ENCODE data around the gene ALG14.

The ALG14 gene

GRCh38 chr1:95117207-95118066 is 44.7 kb upstream of the ALG14 start, which contains the start of gene TLCD4 (continued):
- TF ChIP-seq ZFP69B (tag by site-specific recombination; IDR thresholded peaks at IDR 0.05) (peak; percentile 88), ZNF561 (tag by site-specific recombination; IDR thresholded peaks at IDR 0.05; ENCODE audit: borderline replicate concordance) (peak; percentile 47; the same call in 1 of the 2 replicates), OSR2 (tag by site-specific recombination; IDR thresholded peaks at IDR 0.05) (peak; percentile 62), ZNF335 (tag by site-specific recombination; conservative IDR thresholded peaks at IDR 0.05) (peak; percentile 73), ZNF391 (tag by site-specific recombination; IDR thresholded peaks at IDR 0.05; ENCODE audit: borderline replicate concordance, low read depth) (0 out of 2 replicates have a peak, but pooled peaks have one; percentile 2), ZBTB17 (tag by site-specific recombination; IDR thresholded peaks at IDR 0.05) (0 out of 2 replicates have a peak, but pooled peaks have one; percentile 2), ZNF114 (tag by site-specific recombination; IDR thresholded peaks at IDR 0.05) (no peak), ZNF692 (tag by site-specific recombination; IDR thresholded peaks at IDR 0.05) (peak; percentile 97), ZNF473 (tag by site-specific recombination; IDR thresholded peaks at IDR 0.05) (no peak), PBX3 (CRISPR knock-in tag; IDR thresholded peaks at IDR 0.05) (0 out of 2 replicates have a peak, but pooled peaks have one; percentile 21), ZNF664 (tag by site-specific recombination; IDR thresholded peaks at IDR 0.05) (no peak), KLF9 (tag by site-specific recombination; IDR thresholded peaks at IDR 0.05; ENCODE audit: low read depth) (peak; percentile 88; the same call in 1 of the 2 replicates), ZNF37A (tag by site-specific recombination; IDR thresholded peaks at IDR 0.05) (no peak), ZSCAN30 (tag by site-specific recombination; IDR thresholded peaks at IDR 0.05) (peak; percentile 74), FEZF1 (tag by site-specific recombination; IDR thresholded peaks at IDR 0.05) (no peak)
- TF ChIP-seq, protein P1, sequence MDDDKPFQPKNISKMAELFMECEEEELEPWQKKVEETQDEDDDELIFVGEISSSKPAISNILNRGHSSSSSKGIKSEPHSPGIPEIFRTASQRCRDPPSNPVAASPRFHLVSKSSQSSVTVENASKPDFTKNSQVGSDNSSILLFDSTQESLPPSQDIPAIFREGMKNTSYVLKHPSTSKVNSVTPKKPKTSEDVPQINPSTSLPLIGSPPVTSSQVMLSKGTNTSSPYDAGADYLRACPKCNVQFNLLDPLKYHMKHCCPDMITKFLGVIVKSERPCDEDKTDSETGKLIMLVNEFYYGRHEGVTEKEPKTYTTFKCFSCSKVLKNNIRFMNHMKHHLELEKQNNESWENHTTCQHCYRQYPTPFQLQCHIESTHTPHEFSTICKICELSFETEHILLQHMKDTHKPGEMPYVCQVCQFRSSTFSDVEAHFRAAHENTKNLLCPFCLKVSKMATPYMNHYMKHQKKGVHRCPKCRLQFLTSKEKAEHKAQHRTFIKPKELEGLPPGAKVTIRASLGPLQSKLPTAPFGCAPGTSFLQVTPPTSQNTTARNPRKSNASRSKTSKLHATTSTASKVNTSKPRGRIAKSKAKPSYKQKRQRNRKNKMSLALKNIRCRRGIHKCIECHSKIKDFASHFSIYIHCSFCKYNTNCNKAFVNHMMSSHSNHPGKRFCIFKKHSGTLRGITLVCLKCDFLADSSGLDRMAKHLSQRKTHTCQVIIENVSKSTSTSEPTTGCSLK (tag by site-specific recombination; IDR thresholded peaks at IDR 0.05) = no peak
- TF ChIP-seq, protein P2, sequence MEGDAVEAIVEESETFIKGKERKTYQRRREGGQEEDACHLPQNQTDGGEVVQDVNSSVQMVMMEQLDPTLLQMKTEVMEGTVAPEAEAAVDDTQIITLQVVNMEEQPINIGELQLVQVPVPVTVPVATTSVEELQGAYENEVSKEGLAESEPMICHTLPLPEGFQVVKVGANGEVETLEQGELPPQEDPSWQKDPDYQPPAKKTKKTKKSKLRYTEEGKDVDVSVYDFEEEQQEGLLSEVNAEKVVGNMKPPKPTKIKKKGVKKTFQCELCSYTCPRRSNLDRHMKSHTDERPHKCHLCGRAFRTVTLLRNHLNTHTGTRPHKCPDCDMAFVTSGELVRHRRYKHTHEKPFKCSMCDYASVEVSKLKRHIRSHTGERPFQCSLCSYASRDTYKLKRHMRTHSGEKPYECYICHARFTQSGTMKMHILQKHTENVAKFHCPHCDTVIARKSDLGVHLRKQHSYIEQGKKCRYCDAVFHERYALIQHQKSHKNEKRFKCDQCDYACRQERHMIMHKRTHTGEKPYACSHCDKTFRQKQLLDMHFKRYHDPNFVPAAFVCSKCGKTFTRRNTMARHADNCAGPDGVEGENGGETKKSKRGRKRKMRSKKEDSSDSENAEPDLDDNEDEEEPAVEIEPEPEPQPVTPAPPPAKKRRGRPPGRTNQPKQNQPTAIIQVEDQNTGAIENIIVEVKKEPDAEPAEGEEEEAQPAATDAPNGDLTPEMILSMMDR (tag by site-specific recombination; IDR thresholded peaks at IDR 0.05) = no peak

GRCh38 chr1:95116580-95117206 is 43.9 kb upstream of the ALG14 start:
- ChIA-PET CTCF (interaction anchor here (0.6 to 3.5 kb wide), 16 partner anchors 11 to 171 kb away, joined by 3 to 29 read pairs (median 4); partner anchors contain the start of genes ALG14 and RWDD3), POLR2A (interaction anchor here (0.7 to 2.8 kb wide), 5 partner anchors 9 to 480 kb away, joined by 3 to 21 read pairs (median 3); partner anchors contain the start of genes ALG14 and RWDD3)
- Histone ChIP-seq H3K27ac (ENCODE audit: extremely low read depth, low read depth, low read length) (peak overlapping the region; percentile 84; the same call in 1 of the 2 replicates), H3K36me3 (ENCODE audit: control insufficient read depth in 2 of 2, insufficient read depth in 1 of 2, low read length in 2 of 2) (no peaks in the 10 kb centered on the region), H3K4me3 (ENCODE audit: low read depth, low read length) (peak overlapping the region; percentile 73), H3K9me3 (ENCODE audit: control insufficient read depth, insufficient read depth, low read depth, low read length) (no peaks in the 10 kb centered on the region), H3K4me1 (ENCODE audit: control insufficient read depth, insufficient read depth, low read length) (no peaks in the 10 kb centered on the region)
- TF ChIP-seq ZFP37 (tag by site-specific recombination; IDR thresholded peaks at IDR 0.05) (0 out of 2 replicates have a peak, but pooled peaks have one; percentile 62), ZNF704 (tag by site-specific recombination; IDR thresholded peaks at IDR 0.05) (no peak), ZNF175 (tag by site-specific recombination; IDR thresholded peaks at IDR 0.05) (no peak), ZNF274 (IDR thresholded peaks at IDR 0.05; ENCODE audit: low read length) (no peak), ZNF274 (tag by site-specific recombination; IDR thresholded peaks at IDR 0.05; ENCODE audit: borderline replicate concordance) (no peak), FEZF1 (tag by site-specific recombination; IDR thresholded peaks at IDR 0.05) (no peak), ZNF501 (tag by site-specific recombination; IDR thresholded peaks at IDR 0.05) (peak; percentile 70; the same call in 1 of the 2 replicates), ZNF423 (tag by site-specific recombination; IDR thresholded peaks at IDR 0.05) (no peak; the same call in 1 of the 2 replicates)
- TF ChIP-seq, protein P3, sequence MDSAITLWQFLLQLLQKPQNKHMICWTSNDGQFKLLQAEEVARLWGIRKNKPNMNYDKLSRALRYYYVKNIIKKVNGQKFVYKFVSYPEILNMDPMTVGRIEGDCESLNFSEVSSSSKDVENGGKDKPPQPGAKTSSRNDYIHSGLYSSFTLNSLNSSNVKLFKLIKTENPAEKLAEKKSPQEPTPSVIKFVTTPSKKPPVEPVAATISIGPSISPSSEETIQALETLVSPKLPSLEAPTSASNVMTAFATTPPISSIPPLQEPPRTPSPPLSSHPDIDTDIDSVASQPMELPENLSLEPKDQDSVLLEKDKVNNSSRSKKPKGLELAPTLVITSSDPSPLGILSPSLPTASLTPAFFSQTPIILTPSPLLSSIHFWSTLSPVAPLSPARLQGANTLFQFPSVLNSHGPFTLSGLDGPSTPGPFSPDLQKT (IDR thresholded peaks at IDR 0.05; ENCODE audit: borderline replicate concordance, low read depth, low read length) = no peak

All from HEK293 (cell line).